GM10248 (cell line): ENCODE results near the gene NEU2.
A peak's percentile ranks its signal among the peaks of the same experiment; 100 is the strongest.
"Not testable (repeated sequence)": the region's sequence is repeated elsewhere in the genome, so short reads cannot be mapped to it uniquely, and the experiment has no call there.

Experiments
- CTCF ChIA-PET: fragments of 300-600 bp; sonication (Branson Sonifier 250); formaldehyde crosslinking; extraction: SDS; loops from one replicate; lab custom pipeline; 2021; ENCODE audit warnings: antibody characterized with exemption; lab: Yijun Ruan, JAX
- POLR2A ChIA-PET: fragments of 350-650 bp; sonication (Branson Sonifier 250); formaldehyde crosslinking; extraction: SDS; loops from one replicate; lab custom pipeline; 2020; ENCODE audit warnings: antibody characterized with exemption; lab: Yijun Ruan, JAX
- DNase-seq: peaks from one replicate; pipeline ENCODE4 v3.0.0; 2012; ENCODE audit errors: extremely low spot score
- CTCF ChIP-seq: IDR thresholded peaks from 2 replicates; pipeline ENCODE4 v1.5.1; 2012; ENCODE audit warnings: mild to moderate bottlenecking, low read depth; ENCODE audit errors: extremely low read depth, missing control alignments, control extremely low read depth

NEU2 gene

DNA sequence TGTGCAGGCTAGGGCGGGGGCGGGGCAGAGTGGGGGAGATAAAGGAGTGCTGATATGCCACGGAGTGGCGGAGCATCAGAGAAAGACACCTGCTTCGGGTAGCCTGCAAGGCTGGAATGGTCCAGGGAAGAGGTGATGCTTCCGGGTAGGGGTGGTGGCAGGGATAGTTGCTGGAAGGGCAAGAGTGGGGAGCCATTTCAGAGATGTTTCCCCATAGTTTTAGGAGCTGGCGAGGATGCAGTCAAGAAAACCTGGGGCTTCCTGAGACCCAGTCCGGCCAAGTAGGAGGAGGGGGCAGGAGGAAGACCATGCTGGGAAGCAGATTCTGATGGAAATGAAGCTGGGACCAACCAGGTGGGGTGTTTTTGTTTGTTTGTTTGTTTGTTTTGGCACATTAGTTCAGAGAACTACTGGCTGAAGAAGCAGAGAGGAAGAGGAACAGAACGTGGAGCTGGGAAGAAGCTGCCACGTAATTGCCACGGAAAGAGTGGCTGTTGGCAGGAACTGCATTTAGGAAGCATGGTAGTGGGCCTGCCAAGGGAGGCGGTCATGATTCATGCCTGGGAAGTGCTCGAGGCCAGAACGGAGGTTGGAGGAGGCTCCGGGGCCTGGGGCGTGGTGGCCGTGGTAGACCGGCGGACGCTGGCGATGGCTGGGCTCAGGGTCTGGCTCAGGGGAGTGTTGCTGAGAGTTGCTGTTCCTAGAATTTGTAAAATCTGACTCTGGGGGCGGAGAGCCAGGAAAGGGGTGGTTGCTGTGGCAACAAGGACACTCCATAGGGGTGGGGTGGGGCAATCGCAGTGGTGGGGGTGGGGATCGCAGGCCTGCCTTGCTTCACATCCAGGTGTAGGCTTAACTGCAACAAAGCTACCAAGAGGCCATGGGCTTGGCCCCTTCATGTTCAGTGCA lies 19.0 kb downstream of the NEU2 start:
- ChIA-PET POLR2A (no interaction called here), CTCF (interaction anchor here (1.0 to 3.9 kb wide), 4 partner anchors 9 to 203 kb away, joined by 3 to 22 read pairs (median 6); partner anchors contain the start of gene INPP5D)
- DNase-seq: no peak
- no peak for TF ChIP-seq CTCF

DNA sequence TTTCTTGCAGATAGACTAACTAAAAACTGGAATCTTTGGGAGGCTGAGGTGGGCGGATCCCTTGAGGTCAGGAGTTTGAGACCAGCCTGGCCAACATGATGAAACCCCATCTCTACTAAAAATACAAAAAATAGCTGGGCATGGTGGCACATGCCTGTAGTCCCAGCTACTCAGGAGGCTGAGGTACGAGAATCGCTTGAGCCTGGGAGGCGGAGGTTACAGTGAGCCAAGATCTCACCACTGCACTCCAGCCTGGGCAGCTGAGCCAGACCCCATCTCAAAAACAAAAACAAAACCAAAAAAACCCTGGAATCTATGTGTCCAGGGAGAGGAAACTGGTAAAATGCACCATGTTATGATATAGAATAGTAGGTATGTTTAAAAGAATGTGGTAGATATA lies 20.0 kb downstream of the NEU2 start:
- CTCF ChIA-PET: interaction anchor here (1.1 to 4.0 kb wide), 13 partner anchors 7 to 281 kb away, joined by 3 to 34 read pairs (median 8); partner anchors contain the start of genes INPP5D and SNORC
- DNase-seq, POLR2A ChIA-PET: not testable (repeated sequence)

- peak; percentile 89 for DNase-seq
- ChIA-PET POLR2A (no interaction called here), CTCF (interaction anchor here (0.6 to 4.0 kb wide), 80 partner anchors 9 to 441 kb away, joined by 3 to 34 read pairs (median 4); partner anchors contain the start of genes ATG16L1, NEU2 and SNORC)
- TF ChIP-seq CTCF: peak; percentile 90
These were observed 21.7 kb downstream of the NEU2 start for GRCh38 chr2:233053928-233054784.

DNA sequence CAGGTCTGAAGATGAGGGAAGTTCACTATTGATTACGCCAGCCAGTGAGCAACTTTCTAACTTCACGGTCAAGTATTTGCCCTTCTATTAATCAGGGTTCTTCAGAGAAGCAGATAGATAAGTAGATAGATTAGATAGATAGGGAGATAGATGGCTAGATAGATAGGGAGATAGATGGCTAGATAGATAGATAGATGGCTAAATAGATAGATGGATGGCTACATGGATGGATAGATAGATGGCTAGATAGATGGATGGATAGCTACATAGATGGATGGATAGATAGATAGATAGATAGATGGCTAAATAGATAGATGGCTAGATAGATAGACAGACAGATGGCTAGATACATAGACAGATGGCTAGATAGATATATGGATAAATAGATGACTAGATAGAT lies 22.9 kb downstream of the NEU2 start:
- TF ChIP-seq CTCF: no peak
- POLR2A ChIA-PET: no interaction called here
- no peak for DNase-seq
- CTCF ChIA-PET: interaction anchor here (0.9 to 4.0 kb wide), 14 partner anchors 10 to 442 kb away, joined by 3 to 34 read pairs (median 10); partner anchors contain the start of gene ATG16L1

DNA sequence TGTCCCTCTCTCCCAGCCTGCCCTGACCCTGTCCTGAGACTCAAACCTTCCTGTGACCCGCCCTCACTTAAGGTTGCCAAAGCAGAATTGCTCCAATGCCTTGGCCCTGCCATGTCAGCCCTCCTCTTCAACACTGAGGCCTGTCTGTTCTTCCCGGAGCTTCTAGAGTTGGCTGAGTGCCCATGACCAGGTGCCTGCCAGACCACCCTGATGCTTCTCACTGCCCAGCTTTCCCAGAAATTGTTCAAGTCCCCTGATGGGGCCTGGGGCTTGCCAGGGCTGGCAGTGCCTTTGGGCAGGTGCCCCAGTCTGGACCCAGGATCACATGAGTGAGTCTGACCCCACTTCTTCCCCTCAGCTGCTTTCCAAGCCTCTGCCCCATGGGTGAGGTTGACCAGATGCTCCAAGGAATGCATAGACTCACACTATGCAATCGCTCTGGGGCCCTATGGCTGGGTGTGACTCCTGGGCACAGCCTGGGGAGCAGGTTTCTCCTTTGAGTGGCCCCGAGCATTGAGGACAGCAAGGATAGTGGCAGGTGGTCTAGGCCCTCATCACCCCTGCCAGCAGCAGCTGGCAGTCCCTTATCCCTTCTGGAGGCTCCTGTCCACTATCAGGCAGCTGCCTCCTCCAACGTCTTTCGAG lies 24.6 kb downstream of the NEU2 start:
- DNase-seq: no peak
- ChIA-PET POLR2A (no interaction called here), CTCF (interaction anchor here (1.1 to 1.2 kb wide), 2 partner anchors 9 to 298 kb away, joined by 3 read pairs; no protein-coding TSS in a partner anchor)
- no peak for TF ChIP-seq CTCF

- POLR2A ChIA-PET: interaction anchor here (2.9 to 3.9 kb wide), 2 partner anchors 17 to 24 kb away, joined by 11 to 28 read pairs; no protein-coding TSS in a partner anchor
- CTCF ChIA-PET: interaction anchor here (0.6 to 4.7 kb wide), 8 partner anchors 11 to 193 kb away, joined by 3 to 55 read pairs (median 5); partner anchors contain the start of gene ATG16L1
- no peak for DNase-seq
- no peak for TF ChIP-seq CTCF
These were observed 26.5 kb downstream of the NEU2 start for GRCh38 chr2:233058717-233059546.
